WTC11 (cell line): ENCODE data around the gene CBY1. TPM values are rescaled to one million over a fixed set of nuclear protein-coding genes. Genes with fewer than 3 reads are reported as not detected.

ENCODE experiments used
- AFF4 ChIP-seq: sonication (generic); formaldehyde crosslinking; IDR thresholded peaks from 2 replicates; pipeline ENCODE4 v1.8.1; 2023; ENCODE audit warnings: mild to moderate bottlenecking, missing genetic modification reagents, borderline replicate concordance
- CBFB ChIP-seq: sonication (generic); formaldehyde crosslinking; IDR thresholded peaks from 2 replicates; pipeline ENCODE4 v1.8.1; 2022; ENCODE audit warnings: mild to moderate bottlenecking, low read depth, missing genetic modification reagents
- E2F1 ChIP-seq: sonication (generic); formaldehyde crosslinking; IDR thresholded peaks from 2 replicates; pipeline ENCODE4 v1.8.0; 2022; ENCODE audit warnings: mild to moderate bottlenecking, missing genetic modification reagents
- FOXK1 ChIP-seq: sonication (generic); formaldehyde crosslinking; IDR thresholded peaks from 2 replicates; pipeline ENCODE4 v1.8.0; 2022; ENCODE audit warnings: mild to moderate bottlenecking, moderate library complexity, missing genetic modification reagents
- JAZF1 ChIP-seq: fragments of 250-450 bp; sonication (Bioruptor Pico); IDR thresholded peaks from 2 replicates; pipeline ENCODE4 v1.9.0; 2021; ENCODE audit warnings: moderate library complexity, mild to moderate bottlenecking, inconsistent platforms
- NR1H2 ChIP-seq: sonication (generic); formaldehyde crosslinking; IDR thresholded peaks from 2 replicates; pipeline ENCODE4 v1.9.0; 2021; ENCODE audit warnings: mild to moderate bottlenecking, moderate library complexity, missing genetic modification reagents
- NR3C1 ChIP-seq: sonication (generic); formaldehyde crosslinking; conservative IDR thresholded peaks from 2 replicates; pipeline ENCODE4 v1.8.1; 2023; ENCODE audit warnings: low read depth, mild to moderate bottlenecking, missing genetic modification reagents
- RORB ChIP-seq: fragments of 250-450 bp; sonication (Bioruptor Pico); IDR thresholded peaks from 2 replicates; pipeline ENCODE4 v1.9.0; 2021; ENCODE audit warnings: mild to moderate bottlenecking
- ZNF121 ChIP-seq: sonication (generic); formaldehyde crosslinking; IDR thresholded peaks from 2 replicates; pipeline ENCODE4 v1.8.0; 2023; ENCODE audit warnings: missing genetic modification reagents
- ZNF219 ChIP-seq: sonication (generic); formaldehyde crosslinking; IDR thresholded peaks from 2 replicates; pipeline ENCODE4 v1.8.0; 2023; ENCODE audit warnings: missing genetic modification reagents, mild to moderate bottlenecking, borderline replicate concordance
- ZNF232 ChIP-seq: sonication (generic); formaldehyde crosslinking; IDR thresholded peaks from 2 replicates; pipeline ENCODE4 v1.8.0; 2022; ENCODE audit warnings: mild to moderate bottlenecking, missing genetic modification reagents
- ZNF317 ChIP-seq: sonication (generic); formaldehyde crosslinking; IDR thresholded peaks from 2 replicates; pipeline ENCODE4 v1.8.1; 2023; ENCODE audit warnings: low read depth, mild to moderate bottlenecking, moderate library complexity, missing genetic modification reagents, borderline replicate concordance
- ZNF532 ChIP-seq: fragments of 250-450 bp; sonication (Bioruptor Pico); IDR thresholded peaks from 2 replicates; pipeline ENCODE4 v1.9.0; 2021; ENCODE audit warnings: mild to moderate bottlenecking, borderline replicate concordance
- total RNA-seq: library from RNA; stranded (reverse); gene quantifications from 3 replicates; pipeline ENCODE4 v1.2.3, GENCODE V29; 2021
- TF ChIP-seq, protein P1 (sequence below): sonication (generic); formaldehyde crosslinking; IDR thresholded peaks from 2 replicates; pipeline ENCODE4 v1.8.1; 2023; ENCODE audit warnings: mild to moderate bottlenecking, missing genetic modification reagents
- TF ChIP-seq, protein P2 (sequence below): sonication (generic); formaldehyde crosslinking; IDR thresholded peaks from 2 replicates; pipeline ENCODE4 v1.8.0; 2023; ENCODE audit warnings: mild to moderate bottlenecking, missing genetic modification reagents
- TF ChIP-seq, protein P3 (sequence below): fragments of 250-450 bp; sonication (Bioruptor Pico); IDR thresholded peaks from 2 replicates; pipeline ENCODE4 v1.9.0; 2021; ENCODE audit warnings: mild to moderate bottlenecking
- TF ChIP-seq, protein P4 (sequence below): fragments of 250-450 bp; sonication (Bioruptor Pico); IDR thresholded peaks from 2 replicates; pipeline ENCODE4 v1.9.0; 2021; ENCODE audit warnings: moderate library complexity, mild to moderate bottlenecking, inconsistent platforms, borderline replicate concordance
- TF ChIP-seq, protein P5 (sequence below): sonication (generic); formaldehyde crosslinking; conservative IDR thresholded peaks from 2 replicates; pipeline ENCODE4 v1.8.1; 2022; ENCODE audit warnings: mild to moderate bottlenecking, missing genetic modification reagents
- TF ChIP-seq, protein P6 (sequence below): sonication (generic); formaldehyde crosslinking; conservative IDR thresholded peaks from 2 replicates; pipeline ENCODE4 v1.8.1; 2023; ENCODE audit warnings: mild to moderate bottlenecking, low read depth, missing genetic modification reagents, moderate library complexity

Gene CBY1
- total RNA-seq, 1 experiment from 2014 or later: 26.5 TPM

GRCh38 chr22:38700789-38701628, 44.6 kb downstream of the CBY1 start, which contains the start of gene JOSD1 (continued):
- no peak for TF ChIP-seq ZNF121 (CRISPR knock-in tag)
- no peak for TF ChIP-seq RORB
- TF ChIP-seq ZNF532 (CRISPR knock-in tag): no peak
- 0 out of 2 replicates have a peak, but pooled peaks have one; percentile 32 for TF ChIP-seq ZNF219
- peak; percentile 87; the same call in 1 of the 2 replicates for TF ChIP-seq CBFB (CRISPR knock-in tag)
- TF ChIP-seq AFF4: no peak
- TF ChIP-seq, protein P1, sequence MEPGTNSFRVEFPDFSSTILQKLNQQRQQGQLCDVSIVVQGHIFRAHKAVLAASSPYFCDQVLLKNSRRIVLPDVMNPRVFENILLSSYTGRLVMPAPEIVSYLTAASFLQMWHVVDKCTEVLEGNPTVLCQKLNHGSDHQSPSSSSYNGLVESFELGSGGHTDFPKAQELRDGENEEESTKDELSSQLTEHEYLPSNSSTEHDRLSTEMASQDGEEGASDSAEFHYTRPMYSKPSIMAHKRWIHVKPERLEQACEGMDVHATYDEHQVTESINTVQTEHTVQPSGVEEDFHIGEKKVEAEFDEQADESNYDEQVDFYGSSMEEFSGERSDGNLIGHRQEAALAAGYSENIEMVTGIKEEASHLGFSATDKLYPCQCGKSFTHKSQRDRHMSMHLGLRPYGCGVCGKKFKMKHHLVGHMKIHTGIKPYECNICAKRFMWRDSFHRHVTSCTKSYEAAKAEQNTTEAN (CRISPR knock-in tag): 0 out of 2 replicates have a peak, but pooled peaks have one; percentile 53
- TF ChIP-seq, protein P2, sequence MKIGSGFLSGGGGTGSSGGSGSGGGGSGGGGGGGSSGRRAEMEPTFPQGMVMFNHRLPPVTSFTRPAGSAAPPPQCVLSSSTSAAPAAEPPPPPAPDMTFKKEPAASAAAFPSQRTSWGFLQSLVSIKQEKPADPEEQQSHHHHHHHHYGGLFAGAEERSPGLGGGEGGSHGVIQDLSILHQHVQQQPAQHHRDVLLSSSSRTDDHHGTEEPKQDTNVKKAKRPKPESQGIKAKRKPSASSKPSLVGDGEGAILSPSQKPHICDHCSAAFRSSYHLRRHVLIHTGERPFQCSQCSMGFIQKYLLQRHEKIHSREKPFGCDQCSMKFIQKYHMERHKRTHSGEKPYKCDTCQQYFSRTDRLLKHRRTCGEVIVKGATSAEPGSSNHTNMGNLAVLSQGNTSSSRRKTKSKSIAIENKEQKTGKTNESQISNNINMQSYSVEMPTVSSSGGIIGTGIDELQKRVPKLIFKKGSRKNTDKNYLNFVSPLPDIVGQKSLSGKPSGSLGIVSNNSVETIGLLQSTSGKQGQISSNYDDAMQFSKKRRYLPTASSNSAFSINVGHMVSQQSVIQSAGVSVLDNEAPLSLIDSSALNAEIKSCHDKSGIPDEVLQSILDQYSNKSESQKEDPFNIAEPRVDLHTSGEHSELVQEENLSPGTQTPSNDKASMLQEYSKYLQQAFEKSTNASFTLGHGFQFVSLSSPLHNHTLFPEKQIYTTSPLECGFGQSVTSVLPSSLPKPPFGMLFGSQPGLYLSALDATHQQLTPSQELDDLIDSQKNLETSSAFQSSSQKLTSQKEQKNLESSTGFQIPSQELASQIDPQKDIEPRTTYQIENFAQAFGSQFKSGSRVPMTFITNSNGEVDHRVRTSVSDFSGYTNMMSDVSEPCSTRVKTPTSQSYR: no peak
- TF ChIP-seq E2F1 (CRISPR knock-in tag): no peak
- TF ChIP-seq, protein P3, sequence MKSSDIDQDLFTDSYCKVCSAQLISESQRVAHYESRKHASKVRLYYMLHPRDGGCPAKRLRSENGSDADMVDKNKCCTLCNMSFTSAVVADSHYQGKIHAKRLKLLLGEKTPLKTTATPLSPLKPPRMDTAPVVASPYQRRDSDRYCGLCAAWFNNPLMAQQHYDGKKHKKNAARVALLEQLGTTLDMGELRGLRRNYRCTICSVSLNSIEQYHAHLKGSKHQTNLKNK (CRISPR knock-in tag): no peak
- peak; percentile 46; the same call in 1 of the 2 replicates for TF ChIP-seq ZNF317
- TF ChIP-seq, protein P4, sequence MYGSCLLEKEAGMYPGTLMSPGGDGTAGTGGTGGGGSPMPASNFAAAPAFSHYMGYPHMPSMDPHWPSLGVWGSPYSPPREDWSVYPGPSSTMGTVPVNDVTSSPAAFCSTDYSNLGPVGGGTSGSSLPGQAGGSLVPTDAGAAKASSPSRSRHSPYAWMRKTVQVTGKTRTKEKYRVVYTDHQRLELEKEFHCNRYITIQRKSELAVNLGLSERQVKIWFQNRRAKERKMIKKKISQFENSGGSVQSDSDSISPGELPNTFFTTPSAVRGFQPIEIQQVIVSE (CRISPR knock-in tag): no peak
- no peak; the same call in 1 of the 2 replicates for TF ChIP-seq NR3C1 (CRISPR knock-in tag)
- no peak for TF ChIP-seq NR1H2
- no peak for TF ChIP-seq JAZF1 (CRISPR knock-in tag)
- TF ChIP-seq, protein P5, sequence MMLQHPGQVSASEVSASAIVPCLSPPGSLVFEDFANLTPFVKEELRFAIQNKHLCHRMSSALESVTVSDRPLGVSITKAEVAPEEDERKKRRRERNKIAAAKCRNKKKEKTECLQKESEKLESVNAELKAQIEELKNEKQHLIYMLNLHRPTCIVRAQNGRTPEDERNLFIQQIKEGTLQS (CRISPR knock-in tag): no peak
- TF ChIP-seq FOXK1 (CRISPR knock-in tag): peak; percentile 92
- TF ChIP-seq, protein P6, sequence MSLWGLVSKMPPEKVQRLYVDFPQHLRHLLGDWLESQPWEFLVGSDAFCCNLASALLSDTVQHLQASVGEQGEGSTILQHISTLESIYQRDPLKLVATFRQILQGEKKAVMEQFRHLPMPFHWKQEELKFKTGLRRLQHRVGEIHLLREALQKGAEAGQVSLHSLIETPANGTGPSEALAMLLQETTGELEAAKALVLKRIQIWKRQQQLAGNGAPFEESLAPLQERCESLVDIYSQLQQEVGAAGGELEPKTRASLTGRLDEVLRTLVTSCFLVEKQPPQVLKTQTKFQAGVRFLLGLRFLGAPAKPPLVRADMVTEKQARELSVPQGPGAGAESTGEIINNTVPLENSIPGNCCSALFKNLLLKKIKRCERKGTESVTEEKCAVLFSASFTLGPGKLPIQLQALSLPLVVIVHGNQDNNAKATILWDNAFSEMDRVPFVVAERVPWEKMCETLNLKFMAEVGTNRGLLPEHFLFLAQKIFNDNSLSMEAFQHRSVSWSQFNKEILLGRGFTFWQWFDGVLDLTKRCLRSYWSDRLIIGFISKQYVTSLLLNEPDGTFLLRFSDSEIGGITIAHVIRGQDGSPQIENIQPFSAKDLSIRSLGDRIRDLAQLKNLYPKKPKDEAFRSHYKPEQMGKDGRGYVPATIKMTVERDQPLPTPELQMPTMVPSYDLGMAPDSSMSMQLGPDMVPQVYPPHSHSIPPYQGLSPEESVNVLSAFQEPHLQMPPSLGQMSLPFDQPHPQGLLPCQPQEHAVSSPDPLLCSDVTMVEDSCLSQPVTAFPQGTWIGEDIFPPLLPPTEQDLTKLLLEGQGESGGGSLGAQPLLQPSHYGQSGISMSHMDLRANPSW (CRISPR knock-in tag): no peak; the same call in 1 of the 2 replicates
- no peak for TF ChIP-seq ZNF232 (CRISPR knock-in tag)
